Mucosa of gallbladder (tissue), 1 donor: ENCODE results near the gene CPSF7. TPM values are rescaled to one million over a fixed set of nuclear protein-coding genes. Genes with fewer than 3 reads are reported as not detected.
"Not testable (repeated sequence)": the region's sequence is repeated elsewhere in the genome, so short reads cannot be mapped to it uniquely, and the experiment has no call there.

Source experiments
- DNase-seq: peaks from one replicate; pipeline ENCODE4 v3.0.0-alpha.2; 2020; ENCODE audit warnings: low spot score
- total RNA-seq: library from RNA; stranded (reverse); gene quantifications from one replicate; pipeline ENCODE4 v1.2.1, GENCODE V29; 2021
- donor health status: DM: no; HTN: no; CAD: no.

Gene CPSF7
- total RNA-seq, result 77.1 TPM

GRCh38 chr11:61429691-61430582 lies at the start of gene CPSF7, which contains the start of gene SDHAF2:
Gene CPSF7 (minus strand): TSS chr11:61429975. CDS start chr11:61429235, 740 bp downstream.
Gene SDHAF2 (plus strand): TSS chr11:61430124. CDS start chr11:61430147, 23 bp downstream.
- DNase-seq, result peak; percentile 97

- peak; percentile 36 for DNase-seq
Measured at GRCh38 chr11:61477727-61478148, 48.0 kb upstream of the CPSF7 start.

- DNase-seq, result no peak
Measured at GRCh38 chr11:61477126-61477525, 47.4 kb upstream of the CPSF7 start.

- DNase-seq, result no peak
Measured at GRCh38 chr11:61476371-61476770, 46.6 kb upstream of the CPSF7 start.

GRCh38 chr11:61475433-61475832 lies 45.7 kb upstream of the CPSF7 start:
- no peak for DNase-seq

- DNase-seq, result no peak
Measured at GRCh38 chr11:61474013-61474643, 44.4 kb upstream of the CPSF7 start.

- DNase-seq, result no peak
Measured at GRCh38 chr11:61473370-61474012, 43.7 kb upstream of the CPSF7 start.

- DNase-seq, result no peak
Measured at GRCh38 chr11:61472868-61473267, 43.1 kb upstream of the CPSF7 start.

- DNase-seq, result no peak
Measured at GRCh38 chr11:61472282-61472681, 42.5 kb upstream of the CPSF7 start.

- DNase-seq, result no peak
Measured at GRCh38 chr11:61468002-61468401, 38.2 kb upstream of the CPSF7 start.

- not testable (repeated sequence) for DNase-seq
Measured at GRCh38 chr11:61467602-61468001, 37.8 kb upstream of the CPSF7 start.

GRCh38 chr11:61460986-61461385 lies 31.2 kb upstream of the CPSF7 start:
- no peak for DNase-seq

- no peak for DNase-seq
Measured at GRCh38 chr11:61460474-61460881, 30.7 kb upstream of the CPSF7 start.

- no peak for DNase-seq
Measured at GRCh38 chr11:61454520-61454919, 24.7 kb upstream of the CPSF7 start.

GRCh38 chr11:61453695-61454094 lies 23.9 kb upstream of the CPSF7 start:
- no peak for DNase-seq

- DNase-seq, result no peak
Measured at GRCh38 chr11:61452825-61453224, 23.1 kb upstream of the CPSF7 start.

- no peak for DNase-seq
Measured at GRCh38 chr11:61448552-61448927, 18.8 kb upstream of the CPSF7 start.

GRCh38 chr11:61447601-61448551 lies 18.1 kb upstream of the CPSF7 start:
- DNase-seq, result no peak

GRCh38 chr11:61446211-61446651 lies 16.5 kb upstream of the CPSF7 start:
- peak; percentile 88 for DNase-seq

- DNase-seq, result no peak
Measured at GRCh38 chr11:61445516-61445915, 15.7 kb upstream of the CPSF7 start.

GRCh38 chr11:61442616-61443015 lies 12.8 kb upstream of the CPSF7 start:
- no peak for DNase-seq
